Esophagus muscularis mucosa (tissue), 4 donors: ENCODE measurements around the gene ANKLE2. TPM values are rescaled to one million over a fixed set of nuclear protein-coding genes. Genes with fewer than 3 reads are reported as not detected.

Experiments used
- DNase-seq: peaks from one replicate; pipeline ENCODE4 v3.0.0-alpha.2; 2017; ENCODE audit errors: extremely low spot score
- H3K27ac ChIP-seq, 4 donors: fragments of 200-600 bp; sonication (generic); replicated peaks in 1 of 4; 1 replicate in 3 of 4; 2 replicates in 1 of 4; pipeline ENCODE4 v1.5.1; 2016 to 2019; ENCODE audit warnings: mild to moderate bottlenecking in 1 of 4
- H3K27me3 ChIP-seq, 4 donors: fragments of 200-600 bp; sonication (generic); one replicate each; pipeline versions ENCODE4 v1.5.1 to v1.6.0; 2016 to 2019
- H3K36me3 ChIP-seq, 4 donors: fragments of 200-600 bp; sonication (generic); one replicate each; pipeline ENCODE4 v1.5.1; 2016 to 2019
- H3K4me1 ChIP-seq, 4 donors: fragments of 200-600 bp; sonication (generic); one replicate each; pipeline ENCODE4 v1.5.1; 2016 to 2019
- H3K4me3 ChIP-seq, 4 donors: fragments of 200-600 bp; sonication (generic); 1 replicate in 2 of 4; 2 replicates in 2 of 4; pipeline ENCODE4 v1.5.1; 2016 to 2019; ENCODE audit warnings: mild to moderate bottlenecking in 4 of 4, moderate library complexity in 1 of 4
- H3K9me3 ChIP-seq, 4 donors: fragments of 200-600 bp; sonication (generic); 1 replicate in 3 of 4; 2 replicates in 1 of 4; pipeline ENCODE4 v1.5.1; 2016 to 2019
- CTCF ChIP-seq, 3 experiments: fragments of 200-600 bp in 2 of 3; fragments of 450-650 bp in 1 of 3; sonication (generic) in 2 of 3; IDR thresholded peaks; one replicate each; pipeline ENCODE4 v1.5.1; 2017 to 2019; ENCODE audit warnings: antibody characterized with exemption in 3 of 3, mild to moderate bottlenecking in 2 of 3, moderate library complexity in 1 of 3
- EP300 ChIP-seq: sonication (generic); formaldehyde crosslinking; IDR thresholded peaks from one replicate; pipeline ENCODE4 v1.6.1; 2017; ENCODE audit warnings: antibody characterized with exemption
- POLR2A ChIP-seq: fragments of 450-650 bp; IDR thresholded peaks from one replicate; pipeline ENCODE4 v1.6.1; 2017; ENCODE audit warnings: antibody characterized with exemption, moderate library complexity, mild to moderate bottlenecking, low read depth
- POLR2AphosphoS5 ChIP-seq, 2 donors: sonication (generic); formaldehyde crosslinking; IDR thresholded peaks; one replicate each; pipeline ENCODE4 v1.6.1; 2017; ENCODE audit warnings: antibody characterized with exemption in 2 of 2
- WGBS: methylation state at CpG from one replicate; pipeline ENCODE4 v1.1.5; 2018; 5-methylcytosine and 5-hydroxymethylcytosine counted together
- intact Hi-C: fragments of 100-400 bp; cut with DNase I; formaldehyde crosslinking; loops from one replicate; pipeline ENCODE4 v1.15.1; 2023
- total RNA-seq, 4 donors: library from RNA; depleted of rRNA; stranded (reverse); fragments of >200 nt; gene quantifications; one replicate each; pipeline versions ENCODE4 v1.1.0 to v1.2.1, GENCODE V29; 2016

The ANKLE2 gene
- total RNA-seq, 4 donors from 2014 or later = 40.2 to 47.2 (median 45.4) TPM

GRCh38 chr12:132803888-132804287 lies 42.3 kb upstream of the ANKLE2 start:
- Histone ChIP-seq H3K4me3 (no peak overlapping the region), H3K4me1 (no peaks in the 10 kb centered on the region), H3K27me3 (no peaks in the 10 kb centered on the region), H3K27ac (no peak overlapping the region), H3K36me3 (peaks cover 74 to 98% (median 94%) of the 10 kb centered on the region in 4 donors), H3K9me3 (no peaks in the 10 kb centered on the region)
- no peak for DNase-seq
- TF ChIP-seq POLR2AphosphoS5 (IDR thresholded peaks at IDR 0.05) = no peak
- TF ChIP-seq POLR2A = no peak
- TF ChIP-seq CTCF (IDR thresholded peaks at IDR 0.05) = no peak
- TF ChIP-seq EP300 = no peak
- intact Hi-C loops = no loop called here
- WGBS = 92% methylated on average over 15 of the region's 15 CpGs

- H3K36me3 ChIP-seq = peaks cover 82 to 98% (median 94%) of the 10 kb centered on the region in 4 donors
- DNase-seq = no peak
Observed at GRCh38 chr12:132803125-132803524, 41.5 kb upstream of the ANKLE2 start.

GRCh38 chr12:132801741-132802140 lies 40.1 kb upstream of the ANKLE2 start:
- no peak for DNase-seq
- Histone ChIP-seq H3K27ac (no peak overlapping the region), H3K4me3 (no peak overlapping the region), H3K4me1 (no peaks in the 10 kb centered on the region), H3K27me3 (no peaks in the 10 kb centered on the region), H3K9me3 (no peaks in the 10 kb centered on the region), H3K36me3 (peaks cover 90 to 98% (median 94%) of the 10 kb centered on the region in 4 donors)
- WGBS = 91% methylated on average over 19 of the region's 28 CpGs
- intact Hi-C loops = no loop called here
- TF ChIP-seq POLR2A = no peak
- TF ChIP-seq POLR2AphosphoS5 (IDR thresholded peaks at IDR 0.05) = no peak
- no peak for TF ChIP-seq EP300
- TF ChIP-seq CTCF (IDR thresholded peaks at IDR 0.05) = no peak

More at GRCh38 chr12:132803125-132803524, 41.5 kb upstream of the ANKLE2 start:
- Histone ChIP-seq H3K4me1 (no peaks in the 10 kb centered on the region), H3K9me3 (no peaks in the 10 kb centered on the region), H3K4me3 (no peak overlapping the region), H3K27me3 (no peaks in the 10 kb centered on the region), H3K27ac (no peak overlapping the region)
- 90% methylated on average over 13 of the region's 14 CpGs for WGBS
- intact Hi-C loops = no loop called here
- TF ChIP-seq POLR2AphosphoS5 (IDR thresholded peaks at IDR 0.05) = no peak

GRCh38 chr12:132798836-132799235 lies 37.2 kb upstream of the ANKLE2 start:
- H3K9me3 ChIP-seq = no peaks in the 10 kb centered on the region
- H3K27ac ChIP-seq = no peak overlapping the region
- peaks cover 91 to 100% (median 98%) of the 10 kb centered on the region in 4 donors for H3K36me3 ChIP-seq
- TF ChIP-seq POLR2AphosphoS5 (IDR thresholded peaks at IDR 0.05) (no peak), CTCF (IDR thresholded peaks at IDR 0.05) (no peak), EP300 (no peak), POLR2A (no peak)
- DNase-seq = no peak
- H3K27me3 ChIP-seq = no peaks in the 10 kb centered on the region
- H3K4me1 ChIP-seq = no peaks in the 10 kb centered on the region
- WGBS = 86% methylated on average over 12 of the region's 15 CpGs
- intact Hi-C loops = no loop called here
- no peak overlapping the region for H3K4me3 ChIP-seq

GRCh38 chr12:132797820-132798570 lies 36.4 kb upstream of the ANKLE2 start:
- Histone ChIP-seq H3K9me3 (no peaks in the 10 kb centered on the region), H3K27me3 (no peaks in the 10 kb centered on the region), H3K27ac (no peak overlapping the region), H3K36me3 (peaks cover 90 to 96% (median 93%) of the 10 kb centered on the region in 4 donors), H3K4me3 (no peak overlapping the region), H3K4me1 (no peaks in the 10 kb centered on the region)
- intact Hi-C loops = no loop called here
- WGBS = 93% methylated on average over 17 of the region's 24 CpGs
- no peak for DNase-seq
- TF ChIP-seq EP300 (no peak), CTCF (IDR thresholded peaks at IDR 0.05) (no peak), POLR2A (no peak), POLR2AphosphoS5 (IDR thresholded peaks at IDR 0.05) (no peak)
